HG02870 (cell line): ENCODE results near the gene CIAO3.
"Not testable (repeated sequence)": the region's sequence is repeated elsewhere in the genome, so short reads cannot be mapped to it uniquely, and the experiment has no call there.

Source experiments
- ATAC-seq: cut with Tn5 transposase; IDR thresholded peaks from one replicate; pipeline ENCODE4 v1.9.1; 2021; ENCODE audit warnings: mild to moderate bottlenecking, moderate library complexity; ENCODE audit not compliant: unreplicated experiment

CIAO3 gene

DNA sequence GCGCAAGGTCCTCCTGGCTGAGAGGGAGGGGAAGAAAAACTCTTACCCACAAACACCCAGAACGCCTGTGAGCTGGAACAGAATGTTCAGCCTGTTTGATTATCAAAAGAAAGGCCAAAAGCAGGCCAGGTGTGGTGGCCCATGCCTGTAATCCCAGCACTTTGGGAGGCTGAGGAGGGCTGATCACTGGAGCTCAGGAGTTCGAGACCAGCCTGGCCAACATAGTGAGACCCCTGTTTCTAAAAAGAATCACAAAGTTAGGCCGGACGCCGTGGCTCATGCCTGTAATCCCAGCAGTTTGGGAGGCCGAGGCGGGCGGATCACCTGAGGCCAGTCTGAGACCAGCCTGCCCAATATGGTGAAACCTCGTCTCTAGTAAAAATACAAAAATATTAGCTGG lies 35.5 kb upstream of the CIAO3 start:
- not testable (repeated sequence) for ATAC-seq

DNA sequence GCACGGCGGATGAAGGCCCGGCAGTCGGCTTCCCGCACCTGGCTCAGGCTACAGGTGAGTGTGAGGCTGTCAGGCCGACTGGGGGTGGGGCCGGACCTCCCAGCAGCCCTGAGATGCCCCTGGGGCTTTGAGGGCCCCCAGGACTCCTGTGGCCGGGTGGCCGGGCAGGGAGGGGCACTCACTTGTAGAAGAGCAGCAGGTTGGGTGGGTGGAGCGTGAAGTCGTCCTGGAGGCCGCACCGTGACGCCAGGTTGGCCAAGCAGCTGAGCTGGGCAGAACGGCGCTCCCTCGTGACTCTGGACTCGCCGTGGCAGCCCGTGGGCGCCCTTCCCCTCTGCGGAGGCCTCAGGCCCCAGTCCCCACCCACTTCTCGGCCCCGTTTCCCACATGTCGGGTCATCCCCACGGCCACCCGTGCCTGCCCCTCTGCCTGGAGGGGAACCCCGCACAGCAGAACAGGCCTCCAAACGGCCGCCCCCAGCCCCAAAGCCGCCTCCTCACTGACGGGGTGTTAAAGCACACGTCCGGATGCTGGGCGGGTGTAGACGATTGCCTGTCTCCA lies 34.5 kb upstream of the CIAO3 start:
- no peak for ATAC-seq

DNA sequence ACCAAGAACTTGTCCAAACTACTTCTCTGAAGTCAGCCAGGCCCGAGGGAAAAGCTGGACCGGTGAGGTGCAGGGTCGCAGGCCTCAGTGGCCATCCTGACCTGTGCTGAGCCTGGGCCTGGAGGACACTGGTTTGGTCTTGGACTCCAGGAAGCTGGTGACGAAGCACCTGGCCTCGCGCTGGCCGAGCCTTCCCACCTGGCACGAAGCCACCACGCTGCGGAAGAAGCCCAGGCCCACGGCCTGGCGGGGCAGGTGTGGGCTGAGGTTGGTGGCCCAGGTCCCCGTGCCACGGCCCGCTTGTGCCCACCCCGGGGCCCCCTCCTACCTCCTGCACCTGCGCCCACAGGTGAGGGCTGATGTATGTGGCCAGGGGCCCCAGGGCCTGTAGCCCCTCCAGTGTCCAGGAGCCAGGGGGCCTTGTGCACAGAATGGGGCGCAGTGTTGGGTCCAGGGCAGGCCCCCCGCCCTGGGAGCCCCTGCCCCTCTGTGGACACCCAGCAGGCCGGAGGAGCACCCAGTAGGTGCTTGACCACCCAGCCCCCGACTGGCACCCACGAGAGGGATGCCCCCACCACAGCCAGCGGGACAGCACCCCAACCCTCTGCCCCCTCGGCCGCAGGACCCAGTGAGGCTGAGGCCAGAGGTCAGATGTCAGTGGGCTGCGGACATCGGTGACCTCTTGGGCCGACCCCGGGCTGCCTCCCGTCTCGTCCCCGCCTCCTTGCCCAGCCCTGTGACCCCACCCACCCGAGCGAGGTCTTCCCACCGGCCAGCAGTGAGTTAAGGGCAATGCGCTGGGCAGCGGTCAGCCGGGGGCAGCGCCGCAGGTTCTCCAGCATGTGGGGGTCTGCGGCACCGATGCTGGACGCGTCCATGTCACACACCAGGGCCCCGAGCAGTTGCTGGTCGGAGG lies 33.5 kb upstream of the CIAO3 start:
- ATAC-seq: no peak

DNA sequence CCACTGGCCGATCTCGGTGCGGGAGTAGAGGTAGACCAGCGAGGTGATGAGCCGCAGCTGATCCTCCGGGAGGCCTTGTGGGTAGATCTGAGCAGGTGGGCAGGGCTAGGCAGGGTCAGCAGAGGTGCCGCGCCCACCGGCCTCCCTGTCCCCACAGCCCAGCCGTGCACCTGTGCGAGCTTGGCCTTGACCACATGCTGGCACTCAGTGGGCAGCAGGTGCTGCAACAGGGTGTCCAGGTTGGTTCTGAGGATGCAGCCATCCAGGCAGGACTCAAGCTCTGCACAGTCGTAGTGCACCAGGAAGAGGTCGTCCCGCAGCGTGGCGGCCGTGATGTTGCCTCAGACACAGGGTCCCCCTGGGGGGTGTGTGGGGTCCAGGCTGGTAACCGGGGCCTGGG lies 32.2 kb upstream of the CIAO3 start:
- no peak for ATAC-seq

DNA sequence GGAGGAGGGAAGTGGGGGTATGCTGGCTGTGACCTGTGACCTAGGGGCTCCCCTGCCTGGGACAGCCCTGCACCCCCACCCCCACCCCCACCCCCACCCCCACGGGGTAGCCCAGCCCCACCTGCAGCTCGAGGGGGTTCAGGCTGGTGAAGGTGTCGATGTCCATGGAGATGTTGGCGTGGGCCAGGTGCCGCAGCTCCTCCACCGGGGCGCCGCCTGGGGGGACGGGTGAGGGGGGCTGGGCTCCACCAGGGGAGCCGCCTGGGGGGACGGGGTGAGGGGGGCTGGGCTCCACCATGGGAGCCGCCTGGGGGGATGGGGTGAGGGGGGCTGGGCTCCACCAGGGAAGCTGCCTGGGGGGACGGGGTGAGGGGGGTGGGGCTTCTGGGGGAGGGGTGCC lies 29.6 kb upstream of the CIAO3 start:
- no peak for ATAC-seq

DNA sequence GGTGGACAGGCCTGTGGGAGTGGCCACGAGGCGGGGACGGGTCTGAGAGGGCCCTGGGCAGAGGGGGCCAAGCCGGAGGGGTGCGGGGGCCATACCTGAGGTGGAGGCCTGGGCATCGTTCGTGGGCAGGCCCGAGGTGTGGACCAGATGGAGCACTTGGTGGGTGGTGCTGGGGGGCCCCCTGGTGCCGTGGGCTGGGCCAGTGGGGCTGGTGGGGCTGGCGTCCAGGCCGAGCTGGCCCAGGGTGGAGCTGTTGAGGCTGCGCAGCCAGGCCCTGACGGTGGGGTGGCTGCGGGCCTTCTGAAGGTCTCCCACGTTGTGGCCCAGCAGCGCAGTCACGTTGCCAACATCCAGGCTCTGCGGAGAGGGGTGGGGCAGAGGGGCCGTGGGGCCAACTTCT lies 29.1 kb upstream of the CIAO3 start:
- ATAC-seq: no peak

DNA sequence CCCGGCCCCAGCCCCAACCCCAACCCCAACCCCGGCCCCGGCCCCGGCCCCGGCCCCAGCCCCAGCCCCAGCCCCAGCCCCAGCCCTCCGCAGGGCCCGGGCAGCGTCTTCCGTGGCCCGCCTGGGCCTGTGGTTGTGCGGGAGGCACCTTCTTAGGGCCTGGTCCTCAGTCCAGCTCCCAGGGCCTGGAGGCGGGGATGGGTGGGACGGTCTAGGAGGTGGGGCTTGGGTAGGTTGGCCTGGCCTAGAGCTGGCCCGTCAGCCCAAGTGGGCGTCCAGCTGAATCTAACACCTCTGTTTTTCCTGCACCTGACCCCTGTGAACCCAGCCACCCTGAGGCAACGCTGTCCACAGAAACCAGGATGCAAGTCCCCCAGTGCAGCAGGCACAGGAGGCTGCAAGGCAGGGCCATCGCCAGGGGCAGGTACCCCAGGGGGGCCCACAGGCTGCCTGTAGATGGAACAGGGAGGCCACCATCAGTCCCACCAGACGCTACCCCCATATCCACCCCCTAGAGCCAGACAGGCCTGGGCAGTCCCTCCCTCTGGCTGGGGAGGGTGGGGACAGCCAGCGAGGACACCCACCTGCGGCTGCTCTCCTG lies 28.5 kb upstream of the CIAO3 start:
- no peak for ATAC-seq

DNA sequence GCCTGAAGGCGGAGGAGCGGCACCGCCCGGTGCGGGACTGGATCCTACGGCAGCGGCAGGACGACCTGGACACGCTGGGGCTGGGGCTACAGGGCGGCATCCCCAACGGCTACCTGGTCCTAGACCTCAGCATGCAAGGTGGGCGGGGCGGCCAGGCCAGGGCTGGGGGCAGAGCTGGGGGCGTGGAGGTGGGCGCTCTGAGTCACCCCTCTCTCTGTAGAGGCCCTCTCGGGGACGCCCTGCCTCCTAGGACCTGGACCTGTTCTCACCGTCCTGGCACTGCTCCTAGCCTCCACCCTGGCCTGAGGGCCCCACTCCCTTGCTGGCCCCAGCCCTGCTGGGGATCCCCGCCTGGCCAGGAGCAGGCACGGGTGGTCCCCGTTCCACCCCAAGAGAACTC lies 27.6 kb upstream of the CIAO3 start:
- ATAC-seq: no peak

DNA sequence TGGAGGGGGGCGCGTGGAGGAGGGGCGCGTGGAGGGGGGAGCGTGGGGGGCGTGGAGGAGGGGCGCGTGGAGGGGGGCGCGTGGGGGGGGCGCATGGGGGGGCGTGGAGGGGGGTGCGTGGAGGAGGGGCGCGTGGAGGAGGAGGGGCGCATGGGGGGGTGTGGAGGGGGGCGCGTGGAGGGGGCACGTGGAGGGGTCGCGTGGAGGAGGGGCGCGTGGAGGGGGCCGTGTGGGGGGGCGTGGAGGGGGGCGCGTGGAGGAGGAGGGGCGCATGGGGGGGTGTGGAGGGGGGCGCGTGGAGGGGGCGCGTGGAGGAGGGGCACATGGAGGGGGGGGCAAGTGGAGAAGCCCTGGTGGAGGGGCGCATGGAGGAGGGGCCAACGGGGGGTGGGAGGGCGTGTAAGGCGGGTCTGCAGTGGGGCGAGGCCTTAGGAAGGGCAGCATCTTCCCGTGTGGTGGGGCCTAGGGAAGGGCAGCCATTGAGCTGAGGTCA lies 27.0 kb upstream of the CIAO3 start:
- ATAC-seq: no peak

DNA sequence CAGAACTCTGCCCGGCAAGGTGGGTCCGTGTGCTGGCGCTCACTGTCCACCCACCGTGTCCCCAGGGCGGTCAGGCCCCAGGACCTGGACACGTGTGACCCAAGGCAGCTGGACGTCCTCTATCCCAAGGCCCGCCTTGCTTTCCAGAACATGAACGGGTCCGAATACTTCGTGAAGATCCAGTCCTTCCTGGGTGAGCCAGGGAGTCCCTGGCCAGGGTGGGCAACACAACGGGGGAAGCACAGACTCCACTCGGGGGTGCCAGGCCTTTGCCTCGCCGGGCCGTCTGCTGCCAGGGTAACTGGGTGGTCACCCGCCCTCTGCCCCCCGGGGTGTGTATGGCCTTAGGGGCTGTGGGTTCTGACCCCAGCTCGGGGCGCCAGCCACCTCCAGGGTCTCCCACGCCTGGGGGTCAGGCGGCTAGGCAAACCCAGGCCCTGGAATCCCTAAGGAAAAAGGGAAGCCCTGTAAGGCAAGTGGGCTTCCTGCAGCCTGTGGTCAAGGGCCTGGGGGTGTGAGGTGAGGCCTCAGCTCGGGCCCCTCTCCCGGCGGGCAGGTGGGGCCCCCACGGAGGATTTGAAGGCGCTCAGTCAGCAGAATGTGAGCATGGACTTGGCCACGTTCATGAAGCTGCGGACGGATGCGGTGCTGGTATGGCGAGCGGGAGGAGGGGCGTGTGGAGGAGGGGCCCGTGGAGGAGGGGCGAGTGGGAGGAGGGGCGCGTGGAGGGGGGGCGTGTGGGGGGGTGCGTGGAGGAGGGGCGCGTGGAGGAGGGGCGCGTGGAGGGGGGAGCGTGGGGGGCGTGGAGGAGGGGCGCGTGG lies 26.2 kb upstream of the CIAO3 start:
- ATAC-seq: no peak

DNA sequence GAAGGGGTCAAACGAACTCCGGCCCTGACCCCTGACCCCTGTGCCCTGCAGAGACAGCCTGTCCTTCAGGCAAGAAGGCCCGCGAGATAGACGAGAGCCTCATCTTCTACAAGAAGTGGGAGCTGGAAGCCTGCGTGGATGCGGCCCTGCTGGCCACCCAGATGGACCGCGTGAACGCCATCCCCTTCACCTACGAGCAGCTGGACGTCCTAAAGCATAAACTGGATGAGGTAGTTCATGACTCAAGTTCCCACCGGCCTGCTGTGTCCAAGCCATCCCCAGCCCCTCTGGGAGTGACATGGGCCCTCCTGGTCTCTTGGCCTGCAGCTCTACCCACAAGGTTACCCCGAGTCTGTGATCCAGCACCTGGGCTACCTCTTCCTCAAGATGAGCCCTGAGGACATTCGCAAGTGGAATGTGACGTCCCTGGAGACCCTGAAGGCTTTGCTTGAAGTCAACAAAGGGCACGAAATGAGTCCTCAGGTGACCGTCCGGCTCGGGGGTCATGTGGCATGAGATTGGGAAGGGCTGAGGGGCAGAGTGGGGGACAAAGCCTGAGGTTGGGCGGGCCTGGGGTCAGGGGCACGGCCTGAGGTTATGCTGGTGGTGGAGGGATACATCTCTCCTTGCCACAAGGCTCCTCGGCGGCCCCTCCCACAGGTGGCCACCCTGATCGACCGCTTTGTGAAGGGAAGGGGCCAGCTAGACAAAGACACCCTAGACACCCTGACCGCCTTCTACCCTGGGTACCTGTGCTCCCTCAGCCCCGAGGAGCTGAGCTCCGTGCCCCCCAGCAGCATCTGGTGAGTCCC lies 25.4 kb upstream of the CIAO3 start:
- no peak for ATAC-seq

DNA sequence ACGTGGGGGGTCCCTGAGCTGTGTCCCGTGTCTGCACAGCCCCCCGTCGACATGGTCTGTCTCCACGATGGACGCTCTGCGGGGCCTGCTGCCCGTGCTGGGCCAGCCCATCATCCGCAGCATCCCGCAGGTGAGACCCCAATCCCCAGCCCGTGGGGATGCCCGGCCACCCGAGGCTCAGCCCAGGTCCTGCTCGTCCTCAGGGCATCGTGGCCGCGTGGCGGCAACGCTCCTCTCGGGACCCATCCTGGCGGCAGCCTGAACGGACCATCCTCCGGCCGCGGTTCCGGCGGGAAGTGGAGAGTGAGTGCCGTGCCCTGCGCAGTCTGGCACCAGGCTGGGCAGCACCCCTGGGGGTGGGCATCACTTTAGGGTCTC lies 24.7 kb upstream of the CIAO3 start:
- no peak for ATAC-seq

DNA sequence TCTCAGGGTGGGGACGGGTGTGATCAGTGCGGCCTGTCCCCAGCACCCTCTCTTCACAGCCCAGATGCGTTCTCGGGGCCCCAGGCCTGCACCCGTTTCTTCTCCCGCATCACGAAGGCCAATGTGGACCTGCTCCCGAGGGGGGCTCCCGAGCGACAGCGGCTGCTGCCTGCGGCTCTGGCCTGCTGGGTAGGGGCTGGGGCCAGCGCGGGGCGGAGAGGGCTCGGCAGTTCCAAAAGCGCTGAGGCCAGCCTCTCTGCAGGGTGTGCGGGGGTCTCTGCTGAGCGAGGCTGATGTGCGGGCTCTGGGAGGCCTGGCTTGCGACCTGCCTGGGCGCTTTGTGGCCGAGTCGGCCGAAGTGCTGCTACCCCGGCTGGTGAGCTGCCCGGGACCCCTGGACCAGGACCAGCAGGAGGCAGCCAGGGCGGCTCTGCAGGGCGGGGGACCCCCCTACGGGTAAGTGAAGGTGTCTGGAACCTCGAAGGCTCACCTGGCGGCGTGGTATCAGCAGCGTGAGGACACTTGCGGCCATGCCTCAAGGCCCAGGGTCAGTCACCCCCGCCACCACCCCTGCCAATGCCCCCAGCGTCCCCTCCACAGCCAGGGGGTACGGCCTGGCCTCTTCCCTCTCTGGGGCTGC lies 24.2 kb upstream of the CIAO3 start:
- ATAC-seq: no peak

DNA sequence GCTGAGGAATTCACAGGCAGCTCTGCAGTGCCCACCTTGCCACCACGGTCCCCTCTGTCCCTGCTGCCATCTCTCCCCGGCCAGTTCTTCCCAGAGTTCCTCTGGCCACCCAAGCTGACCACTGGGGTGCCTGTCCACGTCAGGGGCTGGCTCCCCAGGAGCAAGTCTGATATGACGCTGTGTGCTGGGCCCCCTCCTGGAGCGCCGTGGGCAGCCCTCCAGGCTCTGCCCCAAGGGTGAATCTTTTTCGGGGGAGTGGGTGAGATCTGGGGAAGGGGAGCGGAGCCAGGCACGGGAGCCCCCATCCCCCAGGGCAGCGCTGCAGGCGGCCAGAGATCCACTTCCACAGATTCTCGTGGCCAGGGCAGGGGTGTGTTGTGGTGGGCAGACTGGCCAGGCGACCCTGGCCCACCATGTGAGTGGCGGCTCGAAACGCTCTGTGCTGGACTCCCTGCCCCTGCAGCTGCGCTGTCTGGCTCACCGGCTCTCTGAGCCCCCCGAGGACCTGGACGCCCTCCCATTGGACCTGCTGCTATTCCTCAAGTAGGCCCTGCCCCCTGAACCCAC lies 23.5 kb upstream of the CIAO3 start:
- ATAC-seq: no peak

DNA sequence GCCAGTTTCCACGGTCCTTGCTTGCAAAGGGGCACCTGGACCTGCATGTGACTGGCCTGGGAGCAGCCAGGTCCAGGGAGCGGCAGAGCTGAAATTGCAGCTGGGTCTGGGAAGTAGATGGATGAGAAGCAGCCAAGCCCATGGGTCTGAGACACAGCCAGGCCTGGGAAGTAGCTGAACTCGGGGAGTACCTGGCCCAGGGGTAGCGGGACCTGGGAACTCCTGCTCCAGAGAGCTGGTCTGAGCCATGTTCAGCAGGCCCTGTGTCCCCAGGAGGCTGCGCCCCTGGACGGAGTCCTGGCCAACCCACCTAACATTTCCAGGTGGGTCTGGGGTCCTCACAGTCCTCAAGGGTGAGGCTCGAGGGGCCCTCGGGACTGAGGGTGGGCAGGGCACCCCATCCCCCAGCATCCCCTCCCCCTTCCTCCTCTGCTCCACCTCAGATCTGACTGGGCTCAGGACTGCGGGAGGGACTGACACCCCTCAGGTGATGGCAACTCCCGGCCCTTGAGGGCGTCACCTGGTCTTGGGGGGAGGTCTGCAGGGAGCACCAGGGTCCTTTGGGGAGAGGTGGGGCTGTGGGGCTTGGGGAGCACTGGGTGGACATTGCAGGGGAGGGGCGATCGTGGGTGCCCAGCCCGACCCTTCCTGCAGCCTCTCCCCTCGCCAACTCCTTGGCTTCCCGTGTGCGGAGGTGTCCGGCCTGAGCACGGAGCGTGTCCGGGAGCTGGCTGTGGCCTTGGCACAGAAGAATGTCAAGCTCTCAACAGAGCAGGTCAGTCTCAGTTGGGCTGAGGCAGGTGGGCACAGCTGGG lies 22.8 kb upstream of the CIAO3 start:
- no peak for ATAC-seq

DNA sequence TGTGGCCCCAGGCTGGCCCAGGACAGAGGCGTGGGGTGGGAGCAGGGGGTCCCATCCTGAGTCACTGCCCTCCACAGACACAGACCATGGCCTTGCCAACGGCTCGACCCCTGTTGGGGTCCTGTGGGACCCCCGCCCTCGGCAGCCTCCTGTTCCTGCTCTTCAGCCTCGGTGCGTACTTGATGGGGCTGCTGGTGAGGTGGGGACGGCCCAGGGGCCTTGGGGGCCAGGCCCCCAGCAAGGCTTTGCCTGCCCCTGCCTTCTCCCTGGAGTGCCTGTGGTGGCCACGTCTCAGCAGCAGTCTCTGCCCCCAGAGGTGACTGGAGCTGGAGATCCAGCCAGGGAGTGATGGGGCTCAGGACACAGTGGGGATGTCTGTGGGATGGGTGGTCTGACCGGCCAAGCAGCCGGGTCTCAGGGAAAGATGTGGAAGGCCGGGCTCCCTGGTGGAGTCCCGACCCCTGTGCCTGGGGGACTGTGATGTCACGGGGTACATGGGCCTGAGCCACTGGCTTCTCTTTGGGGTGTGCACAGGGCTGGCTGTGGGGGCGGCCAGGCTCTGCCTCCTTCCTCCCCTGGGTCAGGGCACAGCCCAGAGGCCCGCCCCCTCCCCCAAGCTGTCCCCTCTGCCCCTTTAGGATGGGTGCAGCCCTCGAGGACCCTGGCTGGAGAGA lies 21.9 kb upstream of the CIAO3 start:
- ATAC-seq: no peak

DNA sequence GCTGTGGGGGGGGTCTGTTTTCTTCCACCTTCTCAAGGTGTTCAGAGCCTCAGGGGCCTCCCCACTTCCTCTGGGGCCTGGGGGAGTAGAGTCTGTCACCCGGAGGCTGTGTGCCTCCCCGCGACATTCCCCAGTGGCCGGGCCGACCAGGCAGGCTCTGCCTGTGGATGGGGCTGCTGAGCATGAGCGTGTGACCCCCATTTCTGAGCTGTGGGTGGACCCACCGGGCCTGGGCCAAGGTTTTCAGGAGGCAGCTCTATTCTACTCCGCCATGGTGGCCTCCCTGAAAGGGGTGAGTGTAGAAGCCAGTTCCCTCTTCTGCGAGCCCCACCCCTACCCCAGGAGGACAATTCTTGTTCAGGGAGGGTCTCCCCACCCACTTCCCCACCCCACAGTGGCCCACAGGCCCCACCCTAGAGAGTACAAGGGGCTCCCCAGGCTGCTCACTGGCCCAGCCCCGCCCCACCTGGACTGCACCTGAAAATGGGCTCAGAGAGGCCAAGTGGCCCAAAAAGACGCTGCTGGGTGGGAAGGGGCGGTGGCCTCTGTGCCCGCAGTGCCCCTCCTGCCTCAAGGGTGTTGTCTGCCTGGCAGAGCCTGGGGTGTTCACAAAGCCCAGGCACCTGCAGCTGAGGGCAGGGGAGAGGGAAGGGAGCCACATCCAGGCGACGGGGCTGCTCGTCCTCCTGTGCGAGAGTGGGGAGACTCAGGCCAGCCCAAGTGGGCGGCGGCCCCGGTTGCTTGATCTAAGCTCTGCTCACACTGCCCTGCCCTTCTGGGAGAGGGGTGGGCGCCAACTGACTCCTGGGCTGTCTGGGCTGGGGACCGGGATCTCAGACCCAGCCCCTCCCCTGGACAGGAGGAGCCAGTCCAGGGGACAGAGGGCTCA lies 21.1 kb upstream of the CIAO3 start:
- no peak for ATAC-seq
